ENCODE data around the gene LCN1. TPM values are rescaled to one million over a fixed set of nuclear protein-coding genes. Genes with fewer than 3 reads are reported as not detected.
A peak's percentile ranks its signal among the peaks of the same experiment; 100 is the strongest.

Gene LCN1
- total and polyA plus RNA-seq, 2 donors (not counting 3 experiments of a cell fraction or from before 2014, with no cell fraction given): not detected

- ChIA-PET CTCF (no interaction called here), POLR2A (no interaction called here)
- intact Hi-C loops (cut with micrococcal nuclease) (loop anchor here (5.0 kb wide), 1 partner anchor 101 kb away; no protein-coding TSS in a partner anchor), dilution Hi-C loops (cut with MboI; ENCODE audit: extremely low pct_ligation_motif_present, low sequenced_read_pairs) (no loop called here)
- peak; percentile 25 for TF ChIP-seq POLR2AphosphoS5 (IDR thresholded peaks at IDR 0.05; ENCODE audit: insufficient read depth, low read depth, low read length)
- no peak for TF ChIP-seq MYC (IDR thresholded peaks at IDR 0.05; ENCODE audit: low read depth, low read length)
- Histone ChIP-seq H2AFZ (ENCODE audit: low read depth, low read length) (peak overlapping the region; percentile 63), H3K9ac (replicated peaks; ENCODE audit: extremely low read depth, insufficient read depth, low read length) (peak overlapping the region; percentile 79), H3K27me3 (ENCODE audit: control insufficient read depth in 2 of 2, insufficient read depth in 2 of 2, low read length in 2 of 2) (no peaks in the 10 kb centered on the region), H3K4me3 (replicated peaks in 1 of 3; ENCODE audit: insufficient read depth in 1 of 3, low read depth in 1 of 3, low read length in 3 of 3) (peak overlapping the region; percentile 58 to 92 (median 72)), H3K4me2 (ENCODE audit: insufficient read depth, low read length) (peak overlapping the region; percentile 92), H3K9me3 (replicated peaks; ENCODE audit: control insufficient read depth, insufficient read depth, low read length) (no peaks in the 10 kb centered on the region), H3K79me2 (ENCODE audit: control insufficient read depth, insufficient read depth, low read length) (peaks cover 21% of the 10 kb centered on the region), H3K9me1 (replicated peaks; ENCODE audit: control insufficient read depth, extremely low read depth, insufficient read depth, low read length) (no peaks in the 10 kb centered on the region), H3K4me1 (ENCODE audit: control insufficient read depth, extremely low read depth, insufficient read depth, low read length) (peaks cover 14% of the 10 kb centered on the region), H4K20me1 (replicated peaks; ENCODE audit: control insufficient read depth, extremely low read depth, insufficient read depth, low read length) (no peaks in the 10 kb centered on the region), H3K36me3 (ENCODE audit: control insufficient read depth in 2 of 2, extremely low read depth in 1 of 2, insufficient read depth in 2 of 2, low read length in 2 of 2) (peaks cover 2 to 28% of the 10 kb centered on the region in 2 experiments), H3K27ac (ENCODE audit: insufficient read depth, low read depth, low read length) (peak overlapping the region; percentile 54)
- FAIRE-seq (no peak), DNase-seq (ENCODE audit: low read depth, low spot score) (no peak)
- TSS peak; percentile 32 for BruUV-seq (replicated peaks)
These were observed 19.7 kb upstream of the LCN1 start for GRCh38 chr9:135501261-135502167.

GRCh38 chr9:135502168-135502872 lies 18.9 kb upstream of the LCN1 start:
- intact Hi-C loops (cut with micrococcal nuclease) (loop anchor here (5.0 kb wide), 1 partner anchor 100 kb away; no protein-coding TSS in a partner anchor), dilution Hi-C loops (cut with MboI; ENCODE audit: extremely low pct_ligation_motif_present, low sequenced_read_pairs) (no loop called here)
- Histone ChIP-seq H2AFZ (ENCODE audit: low read depth, low read length) (no peak overlapping the region), H3K9ac (replicated peaks; ENCODE audit: extremely low read depth, insufficient read depth, low read length) (no peak overlapping the region), H3K9me1 (replicated peaks; ENCODE audit: control insufficient read depth, extremely low read depth, insufficient read depth, low read length) (no peaks in the 10 kb centered on the region), H3K36me3 (ENCODE audit: control insufficient read depth in 2 of 2, extremely low read depth in 1 of 2, insufficient read depth in 2 of 2, low read length in 2 of 2) (peaks cover 2 to 28% of the 10 kb centered on the region in 2 experiments), H3K27me3 (ENCODE audit: control insufficient read depth in 2 of 2, insufficient read depth in 2 of 2, low read length in 2 of 2) (no peaks in the 10 kb centered on the region), H3K4me1 (ENCODE audit: control insufficient read depth, extremely low read depth, insufficient read depth, low read length) (peaks cover 14% of the 10 kb centered on the region), H3K4me3 (replicated peaks in 1 of 3; ENCODE audit: insufficient read depth in 1 of 3, low read depth in 1 of 3, low read length in 3 of 3) (no peak overlapping the region), H3K79me2 (ENCODE audit: control insufficient read depth, insufficient read depth, low read length) (peaks cover 21% of the 10 kb centered on the region), H3K9me3 (replicated peaks; ENCODE audit: control insufficient read depth, insufficient read depth, low read length) (no peaks in the 10 kb centered on the region), H3K4me2 (ENCODE audit: insufficient read depth, low read length) (peak overlapping the region; percentile 92), H4K20me1 (replicated peaks; ENCODE audit: control insufficient read depth, extremely low read depth, insufficient read depth, low read length) (no peaks in the 10 kb centered on the region), H3K27ac (ENCODE audit: insufficient read depth, low read depth, low read length) (no peak overlapping the region)
- no peak for TF ChIP-seq POLR2AphosphoS5 (IDR thresholded peaks at IDR 0.05; ENCODE audit: insufficient read depth, low read depth, low read length)
- no peak for TF ChIP-seq CTCF (IDR thresholded peaks at IDR 0.05; ENCODE audit: extremely low read depth in 1 of 2, insufficient read depth in 1 of 2, low read depth in 1 of 2, low read length in 2 of 2)
- TF ChIP-seq POLR2A (IDR thresholded peaks at IDR 0.05; ENCODE audit: low read depth, low read length): no peak
- no peak for TF ChIP-seq EZH2 (IDR thresholded peaks at IDR 0.05; ENCODE audit: borderline replicate concordance, low read depth, low read length, severe bottlenecking)
- TF ChIP-seq FOS (IDR thresholded peaks at IDR 0.05; ENCODE audit: borderline replicate concordance, insufficient read depth, low read length): no peak
- no peak for TF ChIP-seq MAX (IDR thresholded peaks at IDR 0.05; ENCODE audit: insufficient read depth, insufficient read length)
- no peak for TF ChIP-seq MYC (IDR thresholded peaks at IDR 0.05; ENCODE audit: low read depth, low read length)
- TF ChIP-seq GATA2 (IDR thresholded peaks at IDR 0.05; ENCODE audit: insufficient read depth, insufficient read length, low read depth, low read length): no peak
- TF ChIP-seq JUN (IDR thresholded peaks at IDR 0.05; ENCODE audit: borderline replicate concordance, insufficient read depth, insufficient read length, low read depth): no peak
- ChIA-PET POLR2A (no interaction called here), CTCF (no interaction called here)
- no TSS peak for BruUV-seq (replicated peaks)
- no peak for FAIRE-seq
- DNase-seq (ENCODE audit: low read depth, low spot score): no peak
